ENCODE results near the gene CRMP1. TPM values are rescaled to one million over a fixed set of nuclear protein-coding genes. Genes with fewer than 3 reads are reported as not detected.

The CRMP1 gene
- total and polyA plus RNA-seq, 2 of the 4 experiments (the other 2 are of a cell fraction): 4.1 to 7.4 TPM

- Histone ChIP-seq H3K18ac (ENCODE audit: low read depth, low read length) (no peak overlapping the region), H2BK15ac (ENCODE audit: low read depth, low read length) (no peak overlapping the region), H3K36me3 (ENCODE audit: control insufficient read depth, insufficient read depth, low read length) (no peaks in the 10 kb centered on the region), H4K5ac (ENCODE audit: low read depth, low read length) (no peak overlapping the region), H4K20me1 (ENCODE audit: insufficient read depth, low read length) (no peaks in the 10 kb centered on the region; the same call in 1 of the 2 replicates), H3K79me1 (ENCODE audit: low read depth in 1 of 2, low read length in 2 of 2) (no peaks in the 10 kb centered on the region), H3K27ac (ENCODE audit: insufficient read depth, low read length) (no peak overlapping the region), H3K23ac (ENCODE audit: low read depth, low read length) (no peak overlapping the region; the same call in 1 of the 2 replicates), H3K9me3 (ENCODE audit: control insufficient read depth, insufficient read depth, low read length) (no peaks in the 10 kb centered on the region; the same call in 1 of the 2 replicates), H2BK20ac (ENCODE audit: low read depth, low read length) (no peak overlapping the region), H2BK120ac (ENCODE audit: low read depth, low read length) (no peak overlapping the region), H4K91ac (ENCODE audit: insufficient read depth, low read depth, low read length) (no peak overlapping the region), H3K27me3 (ENCODE audit: control insufficient read depth, insufficient read depth, low read length) (peaks cover 55% of the 10 kb centered on the region), H3K9me1 (ENCODE audit: insufficient read depth, low read length) (no peaks in the 10 kb centered on the region), H3K4me3 (ENCODE audit: insufficient read depth, low read depth, low read length) (no peak overlapping the region; the same call in 1 of the 2 replicates), H2AK5ac (ENCODE audit: low read depth, low read length) (no peak overlapping the region), H3K4me2 (ENCODE audit: low read depth, low read length) (no peak overlapping the region; the same call in 1 of the 2 replicates), H2BK5ac (ENCODE audit: low read depth, low read length, poor library complexity, severe bottlenecking) (no peak overlapping the region), H2AK9ac (replicated peaks; ENCODE audit: low read depth, low read length, poor library complexity) (no peak overlapping the region), H3K56ac (ENCODE audit: extremely low read depth, insufficient read depth, low read length) (no peak overlapping the region), H3K9ac (ENCODE audit: low read depth, low read length) (no peak overlapping the region), H3K14ac (replicated peaks; ENCODE audit: low read depth, low read length) (no peak overlapping the region), H3K4me1 (ENCODE audit: control insufficient read depth, insufficient read depth, low read length) (no peaks in the 10 kb centered on the region), H2AFZ (replicated peaks; ENCODE audit: low read length, poor library complexity) (no peak overlapping the region), H4K8ac (ENCODE audit: low read depth in 2 of 2, low read length in 2 of 2) (no peak overlapping the region), H3K4ac (ENCODE audit: low read depth, low read length) (no peak overlapping the region)
- intact Hi-C loops (cut with micrococcal nuclease) (loop anchor here (5.0 kb wide), 1 partner anchor 182 kb away; the partner anchor contains the start of gene EVC2), dilution Hi-C loops (cut with HindIII; ENCODE audit: low sequenced_read_pairs, unreplicated experiment) (no loop called here), in situ Hi-C loops (cut with MboI; ENCODE audit: low sequenced_read_pairs) (no loop called here)
- ATAC-seq (ENCODE audit: low read depth): no peak
- WGBS, 2 experiments (ENCODE audit: extremely low coverage in 2 of 2, insufficient read length in 1 of 2): 10% methylated on average over 2 of the region's 8 CpGs; no CpG with 5 or more reads in 1 of the 2 experiments
- BruUV-seq (replicated peaks): no TSS peak
- TF ChIP-seq POLR2A (IDR thresholded peaks at IDR 0.05; ENCODE audit: low read depth, low read length) (no peak), MAFK (IDR thresholded peaks at IDR 0.05; ENCODE audit: low read depth, low read length) (no peak), NFE2L2 (IDR thresholded peaks at IDR 0.05; ENCODE audit: low read depth, low read length) (no peak)
- ChIA-PET POLR2A (ENCODE audit: unreplicated experiment) (no interaction called here), CTCF (no interaction called here)
- no peak for DNase-seq
These were observed 3.7 kb downstream of the CRMP1 start for GRCh38 chr4:5889002-5889696.
